NCI-H226 (cell line): ENCODE measurements around the gene MRPL23.
"Not testable (repeated sequence)": the region's sequence is repeated elsewhere in the genome, so short reads cannot be mapped to it uniquely, and the experiment has no call there.

Experiments used
- DNase-seq: peaks from one replicate; pipeline ENCODE4 v3.0.0-alpha.2; 2015

The MRPL23 gene

DNA sequence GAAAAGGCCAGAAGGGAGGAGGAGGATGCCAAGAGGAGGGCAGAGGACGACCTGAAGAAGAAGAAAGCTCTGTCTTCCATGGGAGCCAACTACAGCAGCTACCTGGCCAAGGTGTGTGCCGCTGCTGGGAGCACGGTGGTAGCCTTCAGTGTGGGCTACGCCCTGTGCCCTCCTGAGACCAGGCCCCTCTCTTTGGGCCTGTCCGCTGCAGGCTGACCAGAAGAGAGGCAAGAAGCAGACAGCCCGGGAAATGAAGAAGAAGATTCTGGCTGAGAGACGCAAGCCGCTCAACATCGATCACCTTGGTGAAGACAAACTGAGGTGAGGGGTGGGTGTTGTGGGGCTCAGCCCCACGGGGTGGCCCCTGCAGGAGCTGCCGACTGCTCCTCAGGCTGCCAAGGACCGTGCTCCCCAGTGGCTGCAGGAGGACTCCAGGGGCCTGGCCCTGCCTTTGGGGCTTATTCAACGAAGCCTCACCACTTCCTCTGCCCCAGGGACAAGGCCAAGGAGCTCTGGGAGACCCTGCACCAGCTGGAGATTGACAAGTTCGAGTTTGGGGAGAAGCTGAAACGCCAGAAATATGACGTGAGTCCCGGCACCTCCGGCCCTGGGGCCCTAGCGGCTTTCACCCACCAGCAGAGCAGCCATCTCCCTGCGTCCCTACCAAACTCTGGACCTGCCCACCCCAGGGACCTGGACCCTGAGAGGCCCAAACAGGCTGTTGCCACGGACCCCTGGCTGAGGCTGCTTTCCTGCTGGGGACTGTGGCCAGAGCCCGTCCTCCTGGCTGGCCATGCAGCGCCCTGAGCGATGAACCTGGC lies 12.6 kb upstream of the MRPL23 start:
- DNase-seq: no peak

DNA sequence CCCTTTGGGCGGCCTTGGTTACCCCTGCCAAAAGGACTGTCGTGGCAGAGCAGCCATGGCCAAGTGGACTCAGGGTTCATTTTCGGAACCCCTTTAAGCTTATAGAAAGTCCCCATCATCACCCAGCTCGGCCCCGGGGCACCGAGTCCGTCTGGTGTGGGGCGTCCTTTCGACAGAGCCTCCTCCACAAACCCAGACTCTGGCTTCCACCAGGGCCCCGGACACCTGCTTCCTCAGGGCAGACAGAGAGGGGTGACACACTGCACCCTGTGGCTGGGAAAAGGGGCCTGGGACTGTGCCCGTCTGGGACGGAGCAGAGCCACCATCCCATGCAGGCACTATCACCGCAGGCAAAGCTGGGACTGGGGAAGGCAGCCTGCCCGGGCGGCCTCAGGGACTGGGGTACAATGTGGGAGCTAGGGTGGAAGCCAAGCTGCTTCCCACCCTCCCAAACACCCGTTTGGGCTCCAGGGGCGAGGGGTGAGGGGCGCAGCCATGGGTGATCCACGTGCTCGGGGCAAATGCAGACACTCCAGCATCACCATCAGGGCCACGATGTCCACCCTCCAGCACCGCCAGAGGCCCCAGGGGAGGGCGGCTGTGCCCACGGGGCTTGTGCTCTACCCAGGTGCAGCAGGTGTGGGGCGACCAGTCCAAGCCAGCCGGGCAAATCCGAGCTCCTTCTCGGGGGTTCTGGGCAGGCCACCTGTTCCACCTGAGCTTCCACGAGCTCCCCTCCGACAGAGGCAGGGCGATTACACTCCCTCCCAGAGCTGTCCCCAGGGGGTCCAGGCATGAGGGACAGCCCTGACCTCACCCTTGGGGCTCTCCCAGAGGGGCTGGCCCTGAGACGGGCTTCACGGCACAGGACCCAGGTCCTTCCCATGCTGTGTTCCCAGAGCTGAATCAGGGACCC lies 11.7 kb upstream of the MRPL23 start:
- DNase-seq: no peak

- no peak for DNase-seq
These were observed 10.9 kb upstream of the MRPL23 start for GRCh38 chr11:1936072-1936780.

DNA sequence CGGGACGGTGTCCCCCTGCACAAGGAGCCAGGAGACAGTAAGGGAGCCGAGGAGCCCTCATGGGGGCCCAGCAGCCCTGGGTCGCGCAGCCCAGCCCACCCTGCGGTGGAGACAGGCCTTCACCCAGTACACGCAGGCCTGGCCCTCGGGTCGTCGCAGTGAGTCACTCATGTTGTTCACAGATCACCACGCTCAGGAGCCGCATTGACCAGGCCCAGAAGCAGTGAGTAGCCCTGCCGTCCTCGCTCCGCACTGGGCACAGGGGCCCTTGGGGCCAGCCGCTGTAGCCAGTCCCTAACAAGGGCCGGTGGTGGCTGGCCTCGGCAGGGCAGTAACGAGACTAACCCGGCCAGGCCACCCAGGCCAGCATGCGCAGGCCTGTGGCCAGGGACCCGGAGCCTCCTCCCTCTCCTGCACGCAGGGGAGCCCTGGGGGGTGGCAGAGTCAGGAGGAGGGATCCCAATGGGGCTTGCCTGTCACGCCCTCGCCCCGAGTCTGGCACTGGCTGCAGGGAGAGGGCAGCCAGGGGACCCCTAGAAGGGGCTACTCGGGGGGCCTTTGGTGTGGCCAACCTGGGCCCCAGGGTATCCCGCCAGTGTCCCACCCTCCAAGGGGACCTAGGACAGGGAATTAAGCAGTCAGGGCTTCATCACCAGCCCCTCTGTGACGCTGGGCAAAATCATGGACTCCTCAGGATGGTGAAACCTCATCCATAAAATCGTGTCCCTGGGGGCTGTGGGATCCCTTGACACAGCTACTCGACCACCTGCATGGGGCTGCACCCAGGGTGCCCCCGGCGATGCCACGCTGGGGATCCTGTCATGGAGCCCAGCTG lies 10.1 kb upstream of the MRPL23 start:
- no peak for DNase-seq

GRCh38 chr11:1937616-1938342 lies 9.4 kb upstream of the MRPL23 start:
- DNase-seq: no peak

DNA sequence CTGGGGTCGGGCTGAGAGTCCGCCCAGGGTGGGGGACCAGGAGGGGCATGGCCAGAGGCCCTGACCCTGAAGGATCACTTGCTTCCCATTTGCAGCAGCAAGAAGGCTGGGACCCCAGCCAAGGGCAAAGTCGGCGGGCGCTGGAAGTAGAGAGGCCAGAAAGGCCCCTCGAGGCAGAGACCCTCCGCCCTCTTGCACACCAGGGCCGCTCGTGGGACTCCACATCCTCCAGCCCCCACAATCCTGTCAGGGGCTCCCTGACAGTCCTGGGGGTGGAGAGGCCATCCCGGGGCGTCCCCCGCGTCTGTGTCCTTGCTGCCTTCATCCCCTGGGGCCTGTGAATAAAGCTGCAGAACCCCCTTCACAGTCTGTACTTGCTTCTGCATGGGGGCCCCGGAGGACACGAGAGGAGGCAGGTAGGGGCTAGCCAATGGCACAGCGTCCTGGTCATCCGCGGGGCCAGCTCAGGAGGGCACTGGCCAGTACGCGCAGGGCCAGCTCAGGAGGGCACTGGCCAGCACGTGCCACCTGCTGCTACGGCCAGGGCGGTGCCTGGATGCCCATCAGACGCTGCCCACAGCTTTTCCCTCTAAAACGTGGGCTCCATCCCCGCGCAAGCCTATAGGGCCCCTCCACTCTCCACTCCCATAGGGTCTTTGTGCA lies 8.7 kb upstream of the MRPL23 start:
- DNase-seq: no peak

DNA sequence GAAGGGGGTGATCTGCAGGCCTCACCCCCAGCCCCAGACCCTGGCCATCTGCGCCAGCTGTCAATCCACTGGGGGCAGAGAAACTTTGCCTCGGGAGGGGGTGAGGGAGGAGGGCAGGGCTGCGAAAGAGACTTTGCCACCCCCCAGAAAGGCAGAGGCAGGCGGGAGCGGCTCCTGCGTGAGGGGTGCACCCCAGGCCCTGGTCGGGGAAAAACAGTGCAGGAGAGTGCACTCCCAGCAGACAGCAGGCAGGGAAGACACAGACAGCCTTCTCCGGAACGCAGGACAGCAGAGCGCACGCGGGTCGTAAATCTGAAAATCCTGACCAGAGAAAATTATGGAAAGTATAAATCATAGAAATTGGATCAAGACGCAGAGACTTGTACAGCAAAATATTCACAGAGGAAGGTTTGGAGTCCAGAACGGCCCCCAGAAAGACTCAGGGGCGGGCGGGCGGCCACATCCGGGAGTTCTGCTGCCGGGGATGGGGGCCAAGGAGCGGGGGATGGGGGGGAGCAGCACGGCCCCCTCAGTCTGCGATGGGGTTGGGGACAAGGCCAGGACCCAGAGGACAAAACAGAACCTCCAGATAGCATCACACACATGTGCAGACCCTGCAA lies 8.0 kb upstream of the MRPL23 start:
- DNase-seq: no peak

DNA sequence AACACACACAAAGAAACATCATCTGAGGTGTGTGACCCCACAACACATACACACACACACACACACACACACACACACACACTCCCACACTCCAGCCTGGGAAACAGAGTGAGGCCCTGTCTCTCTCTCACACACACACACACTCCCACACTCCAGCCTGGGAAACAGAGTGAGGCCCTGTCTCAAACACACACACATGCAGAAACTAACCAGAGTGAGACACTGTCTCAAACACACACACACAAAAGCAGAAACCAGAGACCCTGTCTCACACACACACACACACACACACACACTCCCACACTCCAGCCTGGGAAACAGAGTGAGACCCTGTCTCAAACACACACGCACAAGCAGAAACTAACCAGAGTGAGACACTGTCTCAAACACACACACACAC lies 7.3 kb upstream of the MRPL23 start:
- not testable (repeated sequence) for DNase-seq

- DNase-seq: no peak
These were observed 4.4 kb upstream of the MRPL23 start for GRCh38 chr11:1942558-1943260.

DNA sequence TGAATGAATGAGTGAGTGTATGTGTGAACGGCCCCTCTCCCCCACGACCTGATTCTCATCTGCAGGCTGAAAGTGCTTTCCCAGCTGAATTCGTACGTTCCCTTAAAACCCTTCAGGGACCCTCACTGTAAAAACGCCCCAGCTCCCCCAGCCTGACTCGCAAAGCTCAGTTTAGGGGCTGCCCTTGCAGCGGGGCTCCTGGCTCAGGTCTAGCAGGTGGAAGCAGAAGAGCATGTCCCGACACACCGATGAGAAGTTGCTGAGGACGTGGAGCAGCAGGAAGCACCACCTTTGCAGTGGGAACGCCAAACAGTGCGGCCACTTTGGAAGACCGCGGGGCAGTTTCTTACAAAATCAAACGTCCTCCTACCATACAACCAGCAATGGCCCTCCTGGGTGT lies 3.6 kb upstream of the MRPL23 start:
- DNase-seq: no peak

DNA sequence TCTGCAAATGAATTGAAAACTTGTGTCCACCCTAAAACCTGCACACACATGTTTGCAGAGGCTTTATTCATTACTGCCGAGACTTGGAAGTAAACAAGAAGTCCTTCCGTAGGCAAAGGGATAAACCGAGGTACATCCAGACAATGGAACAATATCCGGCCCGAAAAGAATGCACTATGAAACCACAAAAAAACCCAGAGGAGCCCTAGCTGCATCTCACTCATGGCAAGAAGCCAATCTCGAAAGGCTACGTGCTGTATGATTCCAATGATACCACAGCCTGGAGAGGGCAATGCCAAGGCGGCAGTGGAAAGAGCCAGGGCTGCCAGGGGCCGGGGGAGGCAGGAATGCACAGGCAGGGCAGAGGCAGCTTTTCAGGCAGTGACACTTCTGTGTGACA lies 3.2 kb upstream of the MRPL23 start:
- DNase-seq: peak; percentile 12

DNA sequence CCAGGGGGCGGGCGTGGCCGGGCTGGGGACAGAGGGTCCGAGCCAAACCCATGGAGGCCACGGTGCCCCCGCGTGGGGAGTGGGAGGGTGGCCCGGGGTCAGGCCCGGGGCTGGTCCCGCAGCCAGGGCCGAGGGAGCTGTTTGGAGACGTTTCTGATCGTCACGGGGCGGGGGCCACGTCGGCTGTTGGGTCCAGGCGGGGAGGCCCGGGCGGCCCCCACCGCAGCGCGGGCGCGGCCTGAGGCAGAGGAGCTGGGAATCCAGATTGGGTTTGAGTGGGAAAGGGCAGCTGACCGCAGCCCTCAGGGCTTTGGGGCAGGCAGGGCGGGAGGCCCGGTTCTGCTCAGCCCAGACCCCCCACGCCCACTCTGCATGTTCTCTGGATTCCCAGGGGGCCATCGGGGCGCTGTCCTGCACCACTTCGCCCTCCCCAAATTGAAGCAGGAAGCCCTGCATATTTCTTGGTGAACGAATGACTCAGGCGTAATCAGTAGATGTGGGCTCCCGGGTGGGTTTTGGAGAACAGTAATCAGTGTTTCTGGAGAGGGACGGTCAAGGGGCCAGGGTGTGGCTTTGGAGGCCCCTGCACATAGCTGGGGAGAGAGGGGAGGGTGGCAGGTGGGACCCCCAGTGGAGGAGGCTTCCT lies 583 bp downstream of the MRPL23 start:
- no peak for DNase-seq

DNA sequence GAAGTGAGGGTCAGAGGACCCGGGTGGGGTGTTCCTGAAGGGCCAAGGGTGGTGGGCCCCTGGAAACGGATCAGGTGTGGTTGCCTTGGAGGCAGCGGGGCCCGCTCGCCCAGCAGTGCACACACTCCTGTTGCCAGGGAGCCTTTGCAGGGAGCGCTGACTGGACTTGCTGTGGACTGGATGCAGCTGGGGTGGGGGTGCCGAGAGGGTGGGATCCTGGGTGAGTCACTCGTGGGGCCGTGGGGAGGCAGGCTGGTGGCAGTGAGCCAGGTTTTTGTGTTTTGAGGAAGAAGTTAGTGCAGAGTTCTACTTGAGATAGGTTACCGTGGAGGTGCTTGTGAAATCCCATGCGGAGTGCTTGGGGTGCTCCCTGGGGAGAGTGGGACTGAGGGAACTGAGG lies 1.3 kb downstream of the MRPL23 start:
- DNase-seq: no peak

- DNase-seq: no peak
These were observed 2.2 kb downstream of the MRPL23 start for GRCh38 chr11:1949302-1949701.

DNA sequence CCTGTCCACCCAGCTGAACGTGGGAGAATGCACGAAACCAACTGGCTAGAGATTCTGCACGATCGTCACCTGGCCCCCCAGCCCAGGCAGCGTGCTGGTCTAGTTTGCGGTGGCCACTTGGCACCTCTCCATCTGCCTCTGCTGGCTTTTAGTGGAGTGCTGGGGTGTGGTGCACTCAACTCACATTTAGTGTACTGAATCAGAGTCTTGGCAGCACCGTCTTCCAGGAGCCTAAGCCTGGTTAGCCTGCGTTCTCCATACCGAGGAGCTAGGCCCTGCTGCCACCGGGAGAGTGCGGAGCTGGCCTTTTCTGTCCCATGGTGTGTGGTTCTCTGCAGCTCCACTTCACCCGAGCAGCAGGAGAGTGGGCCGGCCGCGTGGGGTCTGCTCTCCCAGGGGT lies 2.8 kb downstream of the MRPL23 start:
- DNase-seq: no peak

DNA sequence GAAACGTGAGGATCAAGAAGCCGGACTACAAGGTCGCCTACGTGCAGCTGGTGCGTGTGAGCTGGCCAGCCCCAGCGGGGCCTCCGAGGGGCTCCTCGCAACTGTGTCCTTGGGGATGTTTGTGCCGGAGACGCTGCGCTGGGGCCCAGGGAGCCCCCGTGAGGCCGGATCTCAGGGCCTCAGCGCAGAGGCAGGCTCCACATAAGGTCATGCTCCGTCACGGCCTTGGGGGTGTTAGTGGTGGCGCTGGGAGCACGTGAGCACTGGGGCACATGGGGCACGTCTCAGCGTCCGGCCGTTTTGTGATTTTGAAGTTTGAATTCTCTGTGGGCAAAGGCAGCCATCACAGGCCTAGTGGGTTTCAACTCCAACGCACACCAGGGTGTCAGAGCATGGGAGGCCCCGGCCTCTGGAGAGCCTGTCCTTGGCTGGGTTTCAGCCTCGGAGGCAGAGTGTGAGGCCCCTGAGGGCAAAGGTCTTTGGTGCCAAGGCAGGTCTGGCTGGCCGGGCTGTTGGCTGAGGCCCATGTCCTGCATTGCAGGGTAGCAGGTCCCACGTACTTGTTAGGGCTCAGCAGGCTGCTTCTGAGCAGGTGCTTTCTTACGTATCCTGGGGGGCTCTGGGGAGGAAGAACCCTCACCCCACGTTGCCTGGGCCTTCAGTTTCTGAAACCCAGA lies 5.8 kb downstream of the MRPL23 start:
- DNase-seq: no peak

DNA sequence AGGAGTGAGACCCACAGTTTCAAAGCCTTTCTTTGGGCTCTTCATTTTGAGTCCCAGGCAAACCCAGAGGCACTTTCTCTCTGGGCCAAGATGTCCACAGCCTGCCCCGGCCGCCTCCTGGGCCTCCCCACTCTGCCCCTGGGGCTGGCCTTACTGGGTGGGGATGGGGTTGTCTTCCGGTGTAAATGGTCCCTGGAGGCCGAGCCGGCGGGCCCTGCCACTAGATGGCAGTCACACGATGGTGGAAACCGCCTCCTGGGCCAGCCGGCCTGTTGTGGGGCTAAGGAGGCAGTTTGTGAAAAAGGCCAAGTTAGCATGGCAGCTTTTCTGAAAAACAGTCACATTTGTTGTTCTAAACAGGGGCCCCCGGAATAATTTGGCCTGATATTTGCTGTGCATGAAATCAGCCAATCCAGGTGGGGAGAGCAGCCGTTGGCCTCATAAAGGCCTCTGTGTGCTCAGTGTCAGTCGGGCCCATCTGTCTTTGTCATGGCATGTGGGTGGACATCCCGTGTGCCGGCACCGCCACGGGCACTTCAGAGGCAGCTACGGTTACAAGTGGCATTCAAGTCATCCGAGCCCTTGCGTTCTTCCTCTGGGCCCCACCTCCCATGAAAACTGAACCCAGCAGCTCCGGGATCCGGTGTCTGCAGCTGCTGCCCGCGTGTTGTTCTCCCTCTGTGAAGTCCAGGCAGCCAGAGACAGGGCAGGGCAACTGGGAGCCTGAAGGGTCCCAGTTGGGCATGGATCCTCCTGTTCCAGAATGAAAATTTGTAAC lies 6.5 kb downstream of the MRPL23 start:
- no peak for DNase-seq

GRCh38 chr11:1958367-1958766 lies 11.2 kb downstream of the MRPL23 start:
- no peak for DNase-seq
